ENCODE results near the gene C2. TPM values are rescaled to one million over a fixed set of nuclear protein-coding genes. Genes with fewer than 3 reads are reported as not detected.
"Not testable (repeated sequence)": the region's sequence is repeated elsewhere in the genome, so short reads cannot be mapped to it uniquely, and the experiment has no call there.

C2 gene
- total RNA-seq, 4 donors from 2014 or later: 3.3 to 33.4 (median 14.4) TPM

DNA sequence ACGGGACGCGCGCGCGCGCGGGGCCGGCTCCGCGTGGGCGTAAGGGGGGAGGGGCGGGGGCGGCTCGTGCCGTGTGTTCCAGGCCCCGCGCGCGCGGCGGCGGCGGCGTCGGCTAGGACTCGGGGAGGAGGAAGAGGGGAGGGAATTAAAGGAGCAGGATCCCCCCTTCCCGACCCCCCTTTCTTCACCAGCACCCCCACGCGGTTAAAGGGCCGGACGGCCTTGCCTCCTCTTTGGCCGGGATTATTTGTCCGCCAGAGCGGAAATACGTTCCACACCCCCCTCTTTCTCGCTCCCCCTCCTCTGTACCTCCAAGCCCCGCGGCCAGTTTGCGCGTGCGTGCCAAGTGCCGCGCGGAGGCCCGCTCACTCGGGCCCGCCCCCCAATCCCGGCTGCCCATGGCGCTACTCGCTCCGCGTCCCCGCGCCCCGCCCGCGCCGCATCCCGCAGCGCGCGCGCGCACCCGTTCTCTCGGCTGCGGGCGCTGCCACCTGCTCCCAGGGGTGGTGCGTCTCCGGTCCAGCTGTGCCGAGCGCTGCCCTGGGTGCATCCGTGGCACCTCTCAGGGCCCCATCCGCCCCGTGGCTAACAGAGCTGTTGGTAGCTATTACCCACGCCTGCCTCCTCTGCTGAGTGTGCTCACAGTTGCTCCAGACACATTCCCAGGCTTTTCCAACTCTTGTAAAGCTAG, 25.4 kb upstream of the C2 start, which contains the start of gene ZBTB12:
TSS of gene ZBTB12 (minus strand) at position 134 of the 691 bp plus-strand sequence. CDS start 781 bp downstream, outside the sequence.
- Histone ChIP-seq H3K27ac (peak within 1 kb of the TSS; percentile 67 to 92 (median 88)), H3K27me3 (no peaks in the 10 kb centered on the region), H3K4me1 (peaks cover 3 to 58% (median 14%) of the 10 kb centered on the region in 3 donors), H3K9me3 (no peaks in the 10 kb centered on the region), H3K36me3 (no peaks in the 10 kb centered on the region), H3K4me3 (peak within 1 kb of the TSS; percentile 49 to 79)
- TF ChIP-seq EP300 (IDR thresholded peaks at IDR 0.05) (no peak), POLR2AphosphoS5 (IDR thresholded peaks at IDR 0.05) (peak; percentile 60), POLR2A (IDR thresholded peaks at IDR 0.05) (peak; percentile 46 to 72)
- TF ChIP-seq, protein P1, sequence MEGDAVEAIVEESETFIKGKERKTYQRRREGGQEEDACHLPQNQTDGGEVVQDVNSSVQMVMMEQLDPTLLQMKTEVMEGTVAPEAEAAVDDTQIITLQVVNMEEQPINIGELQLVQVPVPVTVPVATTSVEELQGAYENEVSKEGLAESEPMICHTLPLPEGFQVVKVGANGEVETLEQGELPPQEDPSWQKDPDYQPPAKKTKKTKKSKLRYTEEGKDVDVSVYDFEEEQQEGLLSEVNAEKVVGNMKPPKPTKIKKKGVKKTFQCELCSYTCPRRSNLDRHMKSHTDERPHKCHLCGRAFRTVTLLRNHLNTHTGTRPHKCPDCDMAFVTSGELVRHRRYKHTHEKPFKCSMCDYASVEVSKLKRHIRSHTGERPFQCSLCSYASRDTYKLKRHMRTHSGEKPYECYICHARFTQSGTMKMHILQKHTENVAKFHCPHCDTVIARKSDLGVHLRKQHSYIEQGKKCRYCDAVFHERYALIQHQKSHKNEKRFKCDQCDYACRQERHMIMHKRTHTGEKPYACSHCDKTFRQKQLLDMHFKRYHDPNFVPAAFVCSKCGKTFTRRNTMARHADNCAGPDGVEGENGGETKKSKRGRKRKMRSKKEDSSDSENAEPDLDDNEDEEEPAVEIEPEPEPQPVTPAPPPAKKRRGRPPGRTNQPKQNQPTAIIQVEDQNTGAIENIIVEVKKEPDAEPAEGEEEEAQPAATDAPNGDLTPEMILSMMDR (IDR thresholded peaks at IDR 0.05): peak in 3 of 4 experiments; percentile 5 to 16 (median 15)
- no CpG with 5 or more reads among the region's 77 CpGs for WGBS, 2 donors (ENCODE audit: low coverage in 1 of 2)
- ATAC-seq: peak; percentile 87

DNA sequence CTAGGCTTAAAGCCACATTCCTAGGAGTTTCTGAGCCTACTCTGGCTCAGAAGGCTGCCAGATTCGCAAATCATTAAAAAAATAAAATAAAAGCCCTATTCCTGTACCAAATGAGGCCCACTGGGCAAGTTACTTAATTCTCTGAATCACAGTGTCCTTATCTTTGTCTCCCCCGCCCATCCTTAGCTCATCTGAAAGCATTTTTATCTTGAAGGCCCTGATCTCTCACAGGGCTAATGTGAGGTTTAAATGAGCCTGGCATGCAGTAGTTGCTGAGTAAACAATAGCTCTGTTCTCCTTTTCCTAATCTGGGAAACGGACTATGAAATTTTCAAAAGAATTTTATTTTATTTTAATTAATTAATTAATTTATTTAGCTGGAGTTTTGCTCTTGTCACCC, 23.6 kb upstream of the C2 start:
- H3K4me1 ChIP-seq: peaks cover 0 to 48% (median 11%) of the 10 kb centered on the region in 3 donors
- H3K4me3 ChIP-seq: no peak overlapping the region
- H3K27ac ChIP-seq: peak overlapping the region in 3 of 4 donors; percentile 87 to 92 (median 89)
- H3K36me3 ChIP-seq: no peaks in the 10 kb centered on the region
- no peak for ATAC-seq
- no peak for TF ChIP-seq POLR2AphosphoS5 (IDR thresholded peaks at IDR 0.05)
- TF ChIP-seq POLR2A (IDR thresholded peaks at IDR 0.05): no peak
- TF ChIP-seq, protein P1 (IDR thresholded peaks at IDR 0.05): no peak
- no peak for TF ChIP-seq EP300 (IDR thresholded peaks at IDR 0.05)
- no peaks in the 10 kb centered on the region for H3K9me3 ChIP-seq
- no peaks in the 10 kb centered on the region for H3K27me3 ChIP-seq
- WGBS, 2 donors (ENCODE audit: low coverage in 1 of 2): 50 to 74% methylated on average over 3 of the region's 3 CpGs

DNA sequence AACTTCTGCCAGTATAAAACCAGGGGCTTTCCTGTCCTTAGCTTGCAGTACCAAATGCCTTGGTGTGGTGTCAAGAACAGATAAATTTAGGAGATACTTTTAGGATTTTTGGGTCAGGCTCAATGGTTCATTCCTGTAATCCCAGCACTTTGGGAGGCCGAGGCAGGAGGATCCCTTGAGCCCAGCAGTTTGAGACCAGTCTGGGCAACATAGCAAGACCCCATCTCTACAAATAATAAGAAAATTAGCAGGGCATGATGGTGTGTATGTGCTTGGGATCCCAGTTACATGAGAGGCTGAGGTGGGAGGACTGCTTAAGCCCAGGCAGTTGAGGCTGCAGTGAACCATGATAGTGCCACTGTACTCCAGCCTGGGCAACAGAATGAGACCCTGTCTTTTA, 22.5 kb upstream of the C2 start:
- no peak overlapping the region for H3K4me3 ChIP-seq
- H3K27ac ChIP-seq: no peak overlapping the region
- H3K36me3 ChIP-seq: no peaks in the 10 kb centered on the region
- no peaks in the 10 kb centered on the region for H3K9me3 ChIP-seq
- TF ChIP-seq EP300 (IDR thresholded peaks at IDR 0.05) (no peak), POLR2A (IDR thresholded peaks at IDR 0.05) (no peak), POLR2AphosphoS5 (IDR thresholded peaks at IDR 0.05) (no peak)
- TF ChIP-seq, protein P1 (IDR thresholded peaks at IDR 0.05): no peak
- H3K4me1 ChIP-seq: peaks cover 0 to 37% (median 11%) of the 10 kb centered on the region in 3 donors
- no peak for ATAC-seq
- WGBS, 2 donors (ENCODE audit: low coverage in 1 of 2): 100% methylated on average over 1 of the region's 1 CpG; no CpG with 5 or more reads in 1 of the 2 donors
- H3K27me3 ChIP-seq: no peaks in the 10 kb centered on the region

DNA sequence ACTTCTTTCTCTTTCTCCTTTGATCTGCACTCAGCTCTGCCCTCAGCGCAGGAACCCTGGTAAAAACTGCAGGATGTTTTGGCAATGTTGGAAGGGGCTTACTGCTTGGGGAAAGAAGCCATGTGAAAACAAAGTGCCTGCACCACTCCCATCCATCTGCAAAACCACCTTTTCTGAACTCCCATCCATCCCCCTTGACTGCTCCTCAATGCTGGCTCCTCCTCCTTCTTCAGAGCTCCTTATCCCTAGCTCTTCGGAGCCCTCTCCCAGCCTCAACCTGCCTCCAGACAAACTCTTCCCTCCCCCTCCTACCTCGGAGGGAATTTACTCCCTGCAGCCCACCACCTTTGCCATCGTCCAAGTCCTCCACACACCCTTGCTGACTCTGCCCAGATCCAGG, 21.4 kb upstream of the C2 start:
- ATAC-seq: no peak

DNA sequence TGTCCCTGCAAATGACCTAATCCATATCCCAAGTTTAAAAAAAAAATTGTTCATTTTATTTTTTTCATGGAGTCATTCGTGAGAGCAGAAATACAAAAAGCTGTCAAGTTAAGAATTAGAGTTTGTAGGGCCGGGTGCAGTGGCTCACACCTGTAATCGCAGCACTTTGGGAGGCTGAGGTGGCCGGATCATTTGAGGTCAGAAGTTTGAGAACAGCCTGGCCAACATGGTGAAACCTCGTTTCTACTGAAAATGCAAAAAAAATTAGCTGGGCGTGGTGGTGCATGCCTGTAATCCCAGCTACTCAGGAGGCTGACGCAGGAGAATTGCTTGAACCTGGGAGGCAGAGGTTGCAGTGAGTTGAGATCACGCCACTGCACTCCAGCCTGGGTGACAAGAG, 20.8 kb upstream of the C2 start:
- not testable (repeated sequence) for H3K27ac ChIP-seq, H3K36me3 ChIP-seq, H3K9me3 ChIP-seq, H3K4me3 ChIP-seq, H3K27me3 ChIP-seq, ATAC-seq
- peaks cover 0 to 20% (median 3%) of the 10 kb centered on the region in 3 donors for H3K4me1 ChIP-seq
- WGBS, 2 donors (ENCODE audit: low coverage in 1 of 2): 80 to 81% methylated on average over 1 to 8 of the region's 8 CpGs

More for the DNA sequence above, 21.4 kb upstream of the C2 start:
- Histone ChIP-seq H3K36me3 (no peaks in the 10 kb centered on the region), H3K9me3 (no peaks in the 10 kb centered on the region), H3K27me3 (no peaks in the 10 kb centered on the region), H3K4me3 (no peak overlapping the region), H3K27ac (no peak overlapping the region), H3K4me1 (peaks cover 0 to 26% (median 6%) of the 10 kb centered on the region in 3 donors)
- 40 to 43% methylated on average over 2 to 4 of the region's 4 CpGs for WGBS, 2 donors (ENCODE audit: low coverage in 1 of 2)
- TF ChIP-seq POLR2AphosphoS5 (IDR thresholded peaks at IDR 0.05): no peak
- TF ChIP-seq, protein P1 (IDR thresholded peaks at IDR 0.05): no peak
- TF ChIP-seq POLR2A (IDR thresholded peaks at IDR 0.05): no peak
- no peak for TF ChIP-seq EP300 (IDR thresholded peaks at IDR 0.05)
